Astrocyte (in vitro differentiated cells and primary cell): ENCODE measurements around the gene GYPA. TPM values are rescaled to one million over a fixed set of nuclear protein-coding genes. Genes with fewer than 3 reads are reported as not detected.
A peak's percentile ranks its signal among the peaks of the same experiment; 100 is the strongest.
"Not testable (repeated sequence)": the region's sequence is repeated elsewhere in the genome, so short reads cannot be mapped to it uniquely, and the experiment has no call there.

Experiments used
- DNase-seq: peaks from one replicate; pipeline ENCODE4 v3.0.0-alpha.2; 2010; ENCODE audit warnings: low read depth
- FAIRE-seq: peaks from 2 replicates; lab custom pipeline; 2011; peaks lifted over from hg19 to GRCh38; lab: Jason Lieb, UNC
- H2AFZ ChIP-seq: 2 replicates; pipeline ENCODE4 v1.6.0; 2012; ENCODE audit warnings: low read depth, low read length, inconsistent platforms
- H3K27ac ChIP-seq: 2 replicates; pipeline ENCODE4 v1.5.1; 2011; ENCODE audit warnings: low read depth, low read length, inconsistent platforms
- H3K27me3 ChIP-seq: 2 replicates; pipeline ENCODE4 v1.6.0; 2011; ENCODE audit warnings: low read length, inconsistent platforms; ENCODE audit not compliant: insufficient read depth
- H3K36me3 ChIP-seq: 2 replicates; pipeline ENCODE4 v1.5.1; 2011; ENCODE audit warnings: low read length, inconsistent platforms; ENCODE audit not compliant: insufficient read depth
- H3K4me1 ChIP-seq: 2 replicates; pipeline ENCODE4 v1.5.1; 2011; ENCODE audit warnings: low read length, inconsistent platforms; ENCODE audit not compliant: insufficient read depth
- H3K4me2 ChIP-seq: 2 replicates; pipeline ENCODE4 v1.6.0; 2012; ENCODE audit warnings: low read length, inconsistent platforms
- H3K4me3 ChIP-seq: 2 replicates; pipeline ENCODE4 v1.5.1; 2011; ENCODE audit warnings: low read depth, mild to moderate bottlenecking, low read length, inconsistent platforms; ENCODE audit not compliant: insufficient read depth
- H3K79me2 ChIP-seq: 2 replicates; pipeline ENCODE4 v1.6.0; 2012; ENCODE audit warnings: mild to moderate bottlenecking, low read length, inconsistent platforms; ENCODE audit not compliant: insufficient read depth
- H3K9ac ChIP-seq: 2 replicates; pipeline ENCODE4 v1.6.0; 2012; ENCODE audit warnings: mild to moderate bottlenecking, low read length, inconsistent platforms
- H3K9me3 ChIP-seq: 2 replicates; pipeline ENCODE4 v1.5.1; 2012; ENCODE audit warnings: low read depth, mild to moderate bottlenecking, low read length, inconsistent platforms; ENCODE audit not compliant: insufficient read depth
- H4K20me1 ChIP-seq: 2 replicates; pipeline ENCODE4 v1.6.0; 2012; ENCODE audit warnings: low read length, inconsistent platforms; ENCODE audit not compliant: insufficient read depth
- H3K27ac Mint-ChIP-seq: one replicate; pipeline ENCODE4 v1.8.0; 2021; ENCODE audit warnings: mild to moderate bottlenecking, mixed read lengths; ENCODE audit not compliant: unreplicated experiment
- H3K27me3 Mint-ChIP-seq: one replicate; pipeline ENCODE4 v1.8.0; 2021; ENCODE audit warnings: low read depth, mixed read lengths; ENCODE audit not compliant: unreplicated experiment
- H3K36me3 Mint-ChIP-seq: one replicate; pipeline ENCODE4 v1.8.0; 2021; ENCODE audit warnings: low read depth, mixed read lengths; ENCODE audit not compliant: unreplicated experiment
- H3K4me1 Mint-ChIP-seq: one replicate; pipeline ENCODE4 v1.8.0; 2021; ENCODE audit warnings: low read depth, mixed read lengths; ENCODE audit not compliant: unreplicated experiment
- H3K4me3 Mint-ChIP-seq: one replicate; pipeline ENCODE4 v1.8.0; 2021; ENCODE audit warnings: mild to moderate bottlenecking, moderate library complexity, mixed read lengths; ENCODE audit not compliant: unreplicated experiment
- H3K9me3 Mint-ChIP-seq: one replicate; pipeline ENCODE4 v1.8.0; 2021; ENCODE audit warnings: mild to moderate bottlenecking, mixed read lengths; ENCODE audit not compliant: unreplicated experiment
- CTCF ChIP-seq: IDR thresholded peaks from 2 replicates; pipeline ENCODE4 v1.5.1; 2011; ENCODE audit warnings: low read depth, mild to moderate bottlenecking, inconsistent platforms, low read length, moderate library complexity; ENCODE audit not compliant: insufficient read depth
- EZH2 ChIP-seq: IDR thresholded peaks from 2 replicates; pipeline ENCODE4 v1.6.1; 2012; ENCODE audit warnings: mild to moderate bottlenecking, low read length, inconsistent platforms; ENCODE audit not compliant: insufficient read depth
- total RNA-seq: library from RNA; stranded (reverse); gene quantifications from 2 replicates; pipeline ENCODE4 v1.2.1, GENCODE V29; 2021

Gene GYPA
- total RNA-seq, 1 donor from 2014 or later = not detected

DNA sequence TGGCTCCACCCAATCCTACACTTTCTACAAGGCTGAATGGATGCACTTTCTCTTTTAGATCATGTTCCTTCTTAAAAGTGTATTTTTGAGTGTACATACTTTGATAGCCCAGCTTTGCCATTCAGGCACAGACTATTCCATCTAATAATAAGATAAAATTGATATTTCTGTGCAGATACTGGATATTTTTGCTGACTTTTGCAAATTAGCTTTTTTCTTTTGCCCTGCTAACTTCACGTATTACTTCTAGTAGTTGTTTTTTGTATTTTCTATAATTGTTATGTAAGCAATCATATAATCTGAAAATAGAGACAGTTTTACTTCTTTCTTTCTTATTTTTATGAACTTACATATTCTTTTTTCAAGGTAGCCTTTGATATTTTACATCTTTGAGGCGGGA is 13.5 kb upstream of the GYPA start:
- Histone ChIP-seq H3K4me3 (no peak overlapping the region), H4K20me1 (no peaks in the 10 kb centered on the region), H3K27ac (no peak overlapping the region), H2AFZ (no peak overlapping the region), H3K4me2 (no peak overlapping the region), H3K4me1 (no peaks in the 10 kb centered on the region), H3K9me3 (no peaks in the 10 kb centered on the region), H3K79me2 (no peaks in the 10 kb centered on the region), H3K27me3 (no peaks in the 10 kb centered on the region), H3K36me3 (no peaks in the 10 kb centered on the region), H3K9ac (no peak overlapping the region)
- DNase-seq (no peak), FAIRE-seq (no peak)
- Mint-ChIP-seq H3K36me3 (no peaks in the 10 kb centered on the region), H3K27me3 (no peaks in the 10 kb centered on the region), H3K27ac (no peak overlapping the region), H3K4me1 (no peaks in the 10 kb centered on the region), H3K4me3 (no peak overlapping the region), H3K9me3 (peaks cover 3% of the 10 kb centered on the region)
- TF ChIP-seq EZH2 (no peak), CTCF (no peak)

GRCh38 chr4:144142690-144143326 is 2.3 kb upstream of the GYPA start:
- H3K4me1 ChIP-seq, H3K9ac ChIP-seq, H3K4me3 Mint-ChIP-seq, H2AFZ ChIP-seq, H3K9me3 Mint-ChIP-seq, FAIRE-seq, H3K27me3 ChIP-seq, H3K27ac ChIP-seq, H3K4me1 Mint-ChIP-seq, H3K4me3 ChIP-seq, H3K27me3 Mint-ChIP-seq, H3K79me2 ChIP-seq, H3K36me3 Mint-ChIP-seq, H3K9me3 ChIP-seq, H3K36me3 ChIP-seq, H4K20me1 ChIP-seq, H3K4me2 ChIP-seq, H3K27ac Mint-ChIP-seq: not testable (repeated sequence)
- peak; percentile 2 for DNase-seq
- TF ChIP-seq CTCF = peak; percentile 62

GRCh38 chr4:144141493-144141892 is 975 bp upstream of the GYPA start:
- Mint-ChIP-seq H3K4me3 (no peak overlapping the region), H3K36me3 (no peaks in the 10 kb centered on the region), H3K27me3 (no peaks in the 10 kb centered on the region), H3K9me3 (peaks cover 4% of the 10 kb centered on the region), H3K27ac (no peak overlapping the region), H3K4me1 (no peaks in the 10 kb centered on the region)
- Histone ChIP-seq H3K27ac (no peak overlapping the region), H3K36me3 (no peaks in the 10 kb centered on the region), H3K27me3 (no peaks in the 10 kb centered on the region), H3K4me1 (no peaks in the 10 kb centered on the region), H3K79me2 (no peaks in the 10 kb centered on the region), H4K20me1 (no peaks in the 10 kb centered on the region), H3K9ac (no peak overlapping the region), H3K4me3 (no peak overlapping the region), H3K9me3 (no peaks in the 10 kb centered on the region), H2AFZ (no peak overlapping the region), H3K4me2 (no peak overlapping the region)
- no peak for TF ChIP-seq CTCF
- DNase-seq (no peak), FAIRE-seq (no peak)

GRCh38 chr4:144139991-144140390 is 527 bp downstream of the GYPA start:
- H3K4me1 Mint-ChIP-seq, H3K4me3 Mint-ChIP-seq, H3K9me3 ChIP-seq, H3K9ac ChIP-seq, H3K36me3 Mint-ChIP-seq, FAIRE-seq, H3K79me2 ChIP-seq, H3K4me1 ChIP-seq, H3K27ac ChIP-seq, H3K4me3 ChIP-seq, DNase-seq, H4K20me1 ChIP-seq, H3K27ac Mint-ChIP-seq, H2AFZ ChIP-seq, H3K36me3 ChIP-seq, H3K27me3 Mint-ChIP-seq, H3K4me2 ChIP-seq, H3K27me3 ChIP-seq, H3K9me3 Mint-ChIP-seq: not testable (repeated sequence)
